Activated CD4-positive, alpha-beta T cell treated with anti-CD3 and anti-CD28 coated beads for 36 hours (primary cell): ENCODE data around the gene HEPACAM. TPM values are rescaled to one million over a fixed set of nuclear protein-coding genes. Genes with fewer than 3 reads are reported as not detected.

Source experiments
- ATAC-seq: fragments of 200-7000 bp; cut with Tn5 transposase; one replicate; pipeline ENCODE4 v1.10.0; 2021; ENCODE audit warnings: mild to moderate bottlenecking, moderate library complexity
- CTCF ChIA-PET: fragments of 350-600 bp; sonication (Branson Sonifier 250); formaldehyde crosslinking; loops from one replicate; lab custom pipeline; 2021; ENCODE audit warnings: antibody characterized with exemption; lab: Charles Lee
- POLR2A ChIA-PET: fragments of 350-600 bp; sonication (Branson Sonifier 250); formaldehyde crosslinking; loops from one replicate; lab custom pipeline; 2021; ENCODE audit warnings: antibody characterized with exemption, inconsistent platforms; lab: Charles Lee
- DNase-seq: peaks from one replicate; pipeline ENCODE4 v3.0.0-alpha.2; 2020
- H3K27ac Mint-ChIP-seq: one replicate; pipeline ENCODE4 v1.8.0; 2021; ENCODE audit warnings: mixed read lengths
- H3K27me3 Mint-ChIP-seq: one replicate; pipeline ENCODE4 v1.8.0; 2021; ENCODE audit warnings: mixed read lengths
- H3K36me3 Mint-ChIP-seq: one replicate; pipeline ENCODE4 v1.8.0; 2021; ENCODE audit warnings: low read depth, mixed read lengths
- H3K4me1 Mint-ChIP-seq: one replicate; pipeline ENCODE4 v1.8.0; 2021; ENCODE audit warnings: mixed read lengths
- H3K4me3 Mint-ChIP-seq: one replicate; pipeline ENCODE4 v1.8.0; 2021; ENCODE audit warnings: mild to moderate bottlenecking, moderate library complexity, mixed read lengths
- H3K9me3 Mint-ChIP-seq: one replicate; pipeline ENCODE4 v1.8.0; 2021; ENCODE audit warnings: low read depth, mixed read lengths
- intact Hi-C, 2 experiments: fragments of 100-400 bp; cut with DNase I in 1 of 2; cut with micrococcal nuclease in 1 of 2; formaldehyde crosslinking; loops; one replicate each; pipeline versions ENCODE4 v1.14.2 to v1.15.1; 2022 to 2024; cut with DNase I, micrococcal nuclease
- total RNA-seq, 2 experiments: library from RNA; stranded (reverse); gene quantifications; one replicate each; pipeline ENCODE4 v1.2.3, GENCODE V29; 2021

HEPACAM gene
- total RNA-seq, 2 experiments from 2014 or later = not detected

- POLR2A ChIA-PET = no interaction called here
- H3K27me3 Mint-ChIP-seq = peaks cover 39% of the 10 kb centered on the region
- peaks cover 2% of the 10 kb centered on the region for H3K36me3 Mint-ChIP-seq
- H3K4me3 Mint-ChIP-seq = no peak overlapping the region
- DNase-seq (no peak), ATAC-seq (no peak)
- no peaks in the 10 kb centered on the region for H3K9me3 Mint-ChIP-seq
- H3K4me1 Mint-ChIP-seq = peaks cover 14% of the 10 kb centered on the region
- CTCF ChIA-PET = interaction anchor here (1.3 kb wide), 1 partner anchor 205 kb away, joined by 5 read pairs; no protein-coding TSS in a partner anchor
- intact Hi-C loops = loop anchor here in 1 of 2 experiments (5.0 to 10.0 kb wide), 2 partner anchors 760 to 1013 kb away; partner anchors contain the start of genes HYLS1 and VWA5A
- H3K27ac Mint-ChIP-seq = no peak overlapping the region
These were observed 61.1 kb downstream of the HEPACAM start for GRCh38 chr11:124874571-124875255.

- ChIA-PET POLR2A (no interaction called here), CTCF (interaction anchor here (1.0 to 1.4 kb wide), 3 partner anchors 8 to 204 kb away, joined by 3 to 5 read pairs (median 4); no protein-coding TSS in a partner anchor)
These were observed 61.9 kb downstream of the HEPACAM start for GRCh38 chr11:124873951-124874350.

DNA sequence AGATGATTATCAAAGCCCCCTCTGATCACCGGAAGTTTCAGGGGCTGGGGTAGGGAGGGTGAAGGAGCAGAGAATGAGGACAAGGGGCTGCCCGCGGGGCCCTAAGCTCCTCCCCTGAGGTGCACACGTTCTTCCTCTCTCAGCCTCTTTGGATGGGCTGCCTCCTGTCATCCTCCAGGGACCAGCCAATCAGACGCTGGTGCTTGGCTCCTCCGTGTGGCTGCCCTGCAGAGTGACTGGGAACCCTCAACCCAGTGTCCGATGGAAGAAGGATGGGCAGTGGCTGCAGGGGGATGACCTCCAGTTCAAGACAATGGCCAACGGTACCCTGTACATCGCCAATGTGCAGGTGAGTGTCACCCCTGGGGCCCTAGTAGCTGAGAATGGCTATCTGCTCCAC, 63.1 kb downstream of the HEPACAM start:
- Mint-ChIP-seq H3K4me3 (no peak overlapping the region), H3K27me3 (peaks cover 57% of the 10 kb centered on the region), H3K4me1 (peaks cover 25% of the 10 kb centered on the region), H3K36me3 (peaks cover 2% of the 10 kb centered on the region), H3K9me3 (no peaks in the 10 kb centered on the region), H3K27ac (no peak overlapping the region)
- ATAC-seq (no peak), DNase-seq (no peak)
- POLR2A ChIA-PET = no interaction called here
- intact Hi-C loops = loop anchor here in 1 of 2 experiments (10.0 kb wide), 1 partner anchor 758 kb away; the partner anchor contains the start of gene VWA5A
- CTCF ChIA-PET = interaction anchor here (0.8 to 1.7 kb wide), 4 partner anchors 9 to 1002 kb away, joined by 3 to 4 read pairs (median 4); partner anchors contain the start of gene CCDC15

More at GRCh38 chr11:124873951-124874350, 61.9 kb downstream of the HEPACAM start:
- ATAC-seq (no peak), DNase-seq (no peak)
- intact Hi-C loops = loop anchor here in 1 of 2 experiments (10.0 kb wide), 1 partner anchor 759 kb away; the partner anchor contains the start of gene VWA5A
- Mint-ChIP-seq H3K27me3 (peaks cover 44% of the 10 kb centered on the region), H3K4me3 (no peak overlapping the region), H3K4me1 (peaks cover 17% of the 10 kb centered on the region), H3K27ac (no peak overlapping the region), H3K9me3 (no peaks in the 10 kb centered on the region), H3K36me3 (peaks cover 2% of the 10 kb centered on the region)

- Mint-ChIP-seq H3K4me3 (no peak overlapping the region), H3K9me3 (no peaks in the 10 kb centered on the region), H3K36me3 (peaks cover 2% of the 10 kb centered on the region), H3K4me1 (peaks cover 20% of the 10 kb centered on the region), H3K27ac (no peak overlapping the region), H3K27me3 (peaks cover 60% of the 10 kb centered on the region)
- intact Hi-C loops = loop anchor here in 1 of 2 experiments (10.0 kb wide), 1 partner anchor 757 kb away; the partner anchor contains the start of gene VWA5A
- ATAC-seq (no peak), DNase-seq (no peak)
- CTCF ChIA-PET = interaction anchor here (1.0 to 1.7 kb wide), 3 partner anchors 36 to 112 kb away, joined by 3 to 4 read pairs (median 4); partner anchors contain the start of gene CCDC15
- POLR2A ChIA-PET = interaction anchor here (0.8 kb wide), 1 partner anchor 21 kb away, joined by 3 read pairs; no protein-coding TSS in a partner anchor
These were observed 63.6 kb downstream of the HEPACAM start for GRCh38 chr11:124872280-124872679.

GRCh38 chr11:124870430-124870829, 65.4 kb downstream of the HEPACAM start:
- Mint-ChIP-seq H3K4me3 (no peak overlapping the region), H3K9me3 (no peaks in the 10 kb centered on the region), H3K4me1 (peaks cover 24% of the 10 kb centered on the region), H3K27me3 (peaks cover 69% of the 10 kb centered on the region), H3K36me3 (no peaks in the 10 kb centered on the region), H3K27ac (no peak overlapping the region)
- CTCF ChIA-PET = interaction anchor here (0.6 to 1.2 kb wide), 4 partner anchors 12 to 193 kb away, joined by 3 read pairs; no protein-coding TSS in a partner anchor
- ATAC-seq (no peak), DNase-seq (no peak)
- intact Hi-C loops = loop anchor here in 1 of 2 experiments (10.0 kb wide), 1 partner anchor 756 kb away; the partner anchor contains the start of gene VWA5A
- POLR2A ChIA-PET = interaction anchor here (0.5 kb wide), 1 partner anchor 109 kb away, joined by 3 read pairs; no protein-coding TSS in a partner anchor

DNA sequence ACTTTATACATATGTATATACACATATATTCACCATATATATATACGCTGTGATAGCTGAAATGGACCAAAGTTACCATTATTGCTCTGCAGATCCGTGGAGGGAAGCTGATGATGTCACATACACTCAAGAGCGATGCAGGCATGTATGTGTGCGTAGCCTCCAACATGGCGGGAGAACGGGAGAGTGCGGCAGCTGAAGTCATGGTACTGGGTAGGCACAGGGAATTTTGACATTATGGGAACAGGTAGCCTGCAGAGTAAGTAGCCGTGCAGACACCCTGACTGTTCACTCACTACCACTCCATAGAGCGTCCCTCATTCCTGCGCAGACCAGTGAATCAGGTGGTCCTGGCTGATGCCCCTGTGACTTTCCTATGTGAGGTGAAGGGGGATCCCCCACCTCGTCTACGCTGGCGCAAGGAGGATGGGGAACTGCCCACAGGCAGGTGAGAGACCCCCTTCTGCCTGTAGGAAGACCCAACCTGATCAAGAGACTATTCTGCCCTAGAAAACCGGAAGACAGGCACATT, 65.9 kb downstream of the HEPACAM start:
- DNase-seq (no peak), ATAC-seq (no peak)
- ChIA-PET POLR2A (no interaction called here), CTCF (interaction anchor here (0.5 to 0.7 kb wide), 5 partner anchors 21 to 292 kb away, joined by 3 to 4 read pairs (median 3); no protein-coding TSS in a partner anchor)
- H3K27ac Mint-ChIP-seq = no peak overlapping the region
- no peak overlapping the region for H3K4me3 Mint-ChIP-seq
- intact Hi-C loops = loop anchor here in 1 of 2 experiments (10.0 kb wide), 2 partner anchors 455 to 755 kb away; partner anchors contain the start of gene VWA5A
- peaks cover 24% of the 10 kb centered on the region for H3K4me1 Mint-ChIP-seq
- H3K36me3 Mint-ChIP-seq = no peaks in the 10 kb centered on the region
- H3K9me3 Mint-ChIP-seq = no peaks in the 10 kb centered on the region
- H3K27me3 Mint-ChIP-seq = peaks cover 69% of the 10 kb centered on the region

DNA sequence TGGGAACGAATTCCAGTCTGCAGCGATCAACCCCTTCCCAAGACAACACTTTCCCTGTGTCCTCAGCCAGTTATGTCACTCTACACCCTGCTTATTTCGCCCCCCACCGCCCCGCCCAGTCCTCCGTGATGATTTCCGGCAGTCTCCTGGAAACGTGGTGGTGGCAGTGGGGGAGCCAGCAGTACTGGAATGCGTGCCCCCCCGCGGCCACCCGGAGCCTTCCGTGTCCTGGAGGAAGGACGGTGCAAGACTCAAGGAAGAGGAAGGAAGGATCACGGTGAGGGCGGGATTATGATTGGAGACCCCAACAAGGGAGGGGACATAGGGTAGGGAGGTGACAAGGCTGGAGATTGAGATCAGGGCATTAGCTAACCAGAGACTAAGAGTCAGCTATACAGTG, 66.5 kb downstream of the HEPACAM start:
- intact Hi-C loops = loop anchor here in 1 of 2 experiments (10.0 kb wide), 1 partner anchor 455 kb away; no protein-coding TSS in a partner anchor
- POLR2A ChIA-PET = no interaction called here
- Mint-ChIP-seq H3K27ac (no peak overlapping the region), H3K4me3 (no peak overlapping the region), H3K9me3 (no peaks in the 10 kb centered on the region), H3K27me3 (peaks cover 75% of the 10 kb centered on the region), H3K4me1 (peaks cover 24% of the 10 kb centered on the region), H3K36me3 (no peaks in the 10 kb centered on the region)
- DNase-seq = no peak
- no peak for ATAC-seq
- CTCF ChIA-PET = interaction anchor here (0.5 to 0.7 kb wide), 3 partner anchors 22 to 292 kb away, joined by 3 to 4 read pairs (median 3); no protein-coding TSS in a partner anchor

Other genes starting within 250 kb of the HEPACAM start
- 10 to 100 TPM; 13.5 to 18.1 TPM for gene NRGN, start 196.1 kb downstream of the HEPACAM start, total RNA-seq
- gene VSIG2, start 183.8 kb downstream of the HEPACAM start, total RNA-seq = not detected
- under 1 TPM; 0.39 to 0.53 TPM for gene ESAM, start 173.8 kb downstream of the HEPACAM start, total RNA-seq
- 1 to 10 TPM; 6.9 to 8.6 TPM for gene MSANTD2, start 135.6 kb downstream of the HEPACAM start, total RNA-seq
- 10 to 100 TPM; 21.9 to 26.1 TPM for gene ROBO3, start 70.6 kb downstream of the HEPACAM start, total RNA-seq
- gene ROBO4, start 38.2 kb downstream of the HEPACAM start, total RNA-seq = not detected
- gene HEPN1, start 16.8 kb downstream of the HEPACAM start, total RNA-seq = not detected
- 1 to 10 TPM; 5.6 to 6.7 TPM for gene CCDC15, start 18.2 kb upstream of the HEPACAM start, total RNA-seq
- under 1 TPM; 0.41 to 0.76 TPM for gene SLC37A2, start 127.3 kb upstream of the HEPACAM start, total RNA-seq
- 10 to 100 TPM; 11.3 TPM for gene TMEM218, start 175.6 kb upstream of the HEPACAM start, total RNA-seq
- gene PKNOX2, start 228.7 kb upstream of the HEPACAM start, total RNA-seq = not detected